Bronchial epithelial cell (primary cell): ENCODE measurements around the gene PRICKLE2. TPM values are rescaled to one million over a fixed set of nuclear protein-coding genes. Genes with fewer than 3 reads are reported as not detected.

ENCODE experiments used
- DNase-seq: peaks from one replicate; pipeline ENCODE4 v3.0.0-alpha.2; 2010; ENCODE audit warnings: low read depth
- FAIRE-seq: peaks from 2 replicates; lab custom pipeline; 2011; peaks lifted over from hg19 to GRCh38; lab: Jason Lieb, UNC
- H3K27me3 ChIP-seq: 2 replicates; pipeline ENCODE4 v1.5.1; 2011; ENCODE audit warnings: low read length; ENCODE audit not compliant: control insufficient read depth, insufficient read depth
- H3K36me3 ChIP-seq: 2 replicates; pipeline ENCODE4 v1.5.1; 2011; ENCODE audit warnings: low read length; ENCODE audit not compliant: control insufficient read depth, insufficient read depth
- H3K4me3 ChIP-seq: 2 replicates; pipeline ENCODE4 v1.5.1; 2011; ENCODE audit warnings: mild to moderate bottlenecking, low read depth, low read length, control low read depth
- CTCF ChIP-seq: IDR thresholded peaks from 2 replicates; pipeline ENCODE4 v1.5.1; 2011; ENCODE audit warnings: mild to moderate bottlenecking, moderate library complexity, low read length, control low read depth, inconsistent platforms; ENCODE audit not compliant: insufficient read depth, severe bottlenecking
- total RNA-seq: library from RNA; depleted of rRNA; stranded (reverse); fragments of >200 nt; gene quantifications from 2 replicates; pipeline ENCODE4 v1.2.1, GENCODE V29; 2014

PRICKLE2 gene
- total RNA-seq, 1 donor from 2014 or later: 2.4 TPM

- H3K36me3 ChIP-seq: no peaks in the 10 kb centered on the region
- FAIRE-seq (no peak), DNase-seq (peak; percentile 50)
- no peak overlapping the region for H3K4me3 ChIP-seq
- TF ChIP-seq CTCF: no peak
- no peaks in the 10 kb centered on the region for H3K27me3 ChIP-seq
These were observed 4.6 kb upstream of the PRICKLE2 start for GRCh38 chr3:64229903-64230302.

DNA sequence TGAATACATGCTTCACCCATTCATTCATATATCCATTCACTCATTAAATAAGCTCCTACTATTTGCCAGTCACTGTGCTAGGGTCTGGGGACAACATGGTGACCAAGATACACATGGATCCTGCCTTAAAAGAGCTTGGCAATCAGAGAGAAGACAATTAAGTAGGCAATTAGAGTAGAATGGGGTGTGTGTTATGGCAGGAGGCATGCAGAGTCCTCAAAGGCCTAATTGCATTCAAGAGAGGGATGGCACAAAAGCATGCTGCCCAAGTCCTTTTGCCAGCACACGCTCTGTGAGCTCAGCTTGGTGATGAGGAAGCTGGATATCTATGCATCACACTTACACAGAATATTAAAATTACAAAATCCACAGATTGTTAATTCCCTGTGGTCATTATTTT lies 2.8 kb upstream of the PRICKLE2 start:
- no peak overlapping the region for H3K4me3 ChIP-seq
- no peak for DNase-seq
- H3K36me3 ChIP-seq: no peaks in the 10 kb centered on the region
- TF ChIP-seq CTCF: no peak
- H3K27me3 ChIP-seq: no peaks in the 10 kb centered on the region
- no peak for FAIRE-seq

DNA sequence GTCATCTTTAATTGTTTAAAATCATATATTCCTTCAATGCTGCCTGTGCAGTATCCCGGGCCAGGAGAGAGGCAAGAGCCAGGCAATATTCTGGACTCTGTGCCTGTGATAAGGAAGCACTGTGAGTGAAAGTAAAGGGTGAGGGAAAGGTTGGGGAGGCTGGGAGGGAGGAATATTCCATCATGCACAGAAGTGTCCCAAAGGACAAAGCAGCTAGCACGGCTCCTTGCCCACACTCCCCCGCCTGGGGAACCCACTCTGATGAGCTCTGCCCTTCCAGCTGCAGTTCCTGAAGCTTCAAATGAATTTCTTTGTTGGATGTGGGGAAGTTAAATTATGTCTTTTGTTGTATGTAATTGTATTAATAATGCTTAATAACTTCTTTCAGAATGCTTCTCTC lies 1.5 kb upstream of the PRICKLE2 start:
- no peaks in the 10 kb centered on the region for H3K36me3 ChIP-seq
- DNase-seq (no peak), FAIRE-seq (no peak)
- H3K27me3 ChIP-seq: no peaks in the 10 kb centered on the region
- no peak for TF ChIP-seq CTCF
- no peak overlapping the region for H3K4me3 ChIP-seq

- Histone ChIP-seq H3K36me3 (no peaks in the 10 kb centered on the region), H3K27me3 (no peaks in the 10 kb centered on the region), H3K4me3 (no peak overlapping the region)
- FAIRE-seq: no peak
- DNase-seq: no peak
- TF ChIP-seq CTCF: no peak
These were observed 631 bp upstream of the PRICKLE2 start for GRCh38 chr3:64225695-64226499.

- FAIRE-seq (peak; percentile 28), DNase-seq (no peak)
- no peak for TF ChIP-seq CTCF
- H3K4me3 ChIP-seq: no peak overlapping the region
- H3K27me3 ChIP-seq: no peaks in the 10 kb centered on the region
- H3K36me3 ChIP-seq: no peaks in the 10 kb centered on the region
These were observed 1.2 kb downstream of the PRICKLE2 start for GRCh38 chr3:64223791-64224745.
